LNCaP clone FGC (cell line): ENCODE data around the gene PIGK.
"Not testable (repeated sequence)": the region's sequence is repeated elsewhere in the genome, so short reads cannot be mapped to it uniquely, and the experiment has no call there.

Source experiments
- DNase-seq: peaks from one replicate; pipeline ENCODE4 v3.0.0-alpha.2; 2011; ENCODE audit warnings: low read depth
- H3K4me3 ChIP-seq: 2 replicates; pipeline ENCODE4 v1.5.1; 2011; ENCODE audit warnings: mild to moderate bottlenecking, low read depth, low read length, control low read depth
- CTCF ChIP-seq: IDR thresholded peaks from 2 replicates; pipeline ENCODE4 v1.5.1; 2012; ENCODE audit warnings: mild to moderate bottlenecking; ENCODE audit not compliant: control insufficient read depth, insufficient read depth; ENCODE audit errors: extremely low read depth

The PIGK gene

GRCh38 chr1:77200293-77200692 is 18.9 kb downstream of the PIGK start:
- no peak for DNase-seq
- TF ChIP-seq CTCF = no peak
- H3K4me3 ChIP-seq = no peak overlapping the region

- no peak for DNase-seq
- TF ChIP-seq CTCF = no peak
- no peak overlapping the region for H3K4me3 ChIP-seq
Measured at GRCh38 chr1:77197351-77197750, 21.9 kb downstream of the PIGK start.

- no peak for TF ChIP-seq CTCF
- DNase-seq = no peak
- no peak overlapping the region for H3K4me3 ChIP-seq
Measured at GRCh38 chr1:77193951-77194350, 25.3 kb downstream of the PIGK start.

- H3K4me3 ChIP-seq = no peak overlapping the region
- DNase-seq = no peak
- TF ChIP-seq CTCF = no peak
Measured at GRCh38 chr1:77188770-77189169, 30.5 kb downstream of the PIGK start.

- not testable (repeated sequence) for H3K4me3 ChIP-seq, DNase-seq
Measured at GRCh38 chr1:77186907-77187306, 32.3 kb downstream of the PIGK start.

- no peak for TF ChIP-seq CTCF
- H3K4me3 ChIP-seq = no peak overlapping the region
- no peak for DNase-seq
Measured at GRCh38 chr1:77182083-77182482, 37.1 kb downstream of the PIGK start.

GRCh38 chr1:77179632-77180031 is 39.6 kb downstream of the PIGK start:
- H3K4me3 ChIP-seq = no peak overlapping the region
- DNase-seq = peak; percentile 63
- TF ChIP-seq CTCF = no peak

GRCh38 chr1:77175230-77175844 is 43.9 kb downstream of the PIGK start:
- no peak overlapping the region for H3K4me3 ChIP-seq
- no peak for DNase-seq
- no peak for TF ChIP-seq CTCF
